HepG2 (cell line): Measurements from ENCODE around the gene IP6K3. TPM values are rescaled to one million over a fixed set of nuclear protein-coding genes. Genes with fewer than 3 reads are reported as not detected.

Experiments
- ATAC-seq: fragments of 200-7000 bp; cut with Tn5 transposase; 3 replicates; pipeline ENCODE4 v1.9.1; 2020; ENCODE audit warnings: mild to moderate bottlenecking, moderate library complexity
- BruUV-seq: library from RNA; stranded (reverse); fragments of 400-500 nt; replicated peaks from 2 replicates; lab custom pipeline; 2021; lab: Mats Ljungman, UMichigan
- CTCF ChIA-PET: fragments of 300-600 bp; formaldehyde crosslinking; extraction: SDS; loops from one replicate; lab custom pipeline; 2021; ENCODE audit warnings: low total read pairs, inconsistent platforms, low intra/inter-chr PET ratio; lab: Yijun Ruan, JAX
- POLR2A ChIA-PET: fragments of 350-600 bp; sonication (Branson Sonifier 250); formaldehyde crosslinking; loops from one replicate; lab custom pipeline; 2020; ENCODE audit warnings: antibody characterized with exemption, inconsistent platforms; lab: Yijun Ruan, JAX
- DNase-seq: peaks from one replicate; pipeline ENCODE4 v3.0.0-alpha.2; 2015; ENCODE audit warnings: low spot score
- FAIRE-seq: peaks from 3 replicates; lab custom pipeline; 2011; peaks lifted over from hg19 to GRCh38; lab: Jason Lieb, UNC
- H2AFZ ChIP-seq: one replicate; pipeline ENCODE4 v1.6.1; 2011; ENCODE audit warnings: low read length, inconsistent platforms
- H3K27ac ChIP-seq: fragments of 300-600 bp; 3 replicates; pipeline ENCODE4 v1.8.0; 2011; ENCODE audit warnings: mixed run types, mild to moderate bottlenecking, mixed read lengths, low read length, inconsistent platforms; ENCODE audit not compliant: insufficient read depth; ENCODE audit errors: extremely low read length
- H3K27me3 ChIP-seq, 2 experiments: fragments of 200-600 bp in 1 of 2; 2 replicates in 1 of 2; 3 replicates in 1 of 2; pipeline versions ENCODE4 v1.6.0 to v1.8.0; 2011; ENCODE audit warnings: low read length in 2 of 2, mild to moderate bottlenecking in 2 of 2, moderate library complexity in 2 of 2, inconsistent platforms in 1 of 2; ENCODE audit not compliant: insufficient read depth in 2 of 2, control insufficient read depth in 1 of 2
- H3K36me3 ChIP-seq, 2 experiments: fragments of 200-600 bp in 1 of 2; replicated peaks in 1 of 2; 2 replicates in 1 of 2; 3 replicates in 1 of 2; pipeline versions ENCODE4 v1.5.1 to v1.8.0; 2011; ENCODE audit warnings: low read length in 2 of 2, inconsistent platforms in 1 of 2; ENCODE audit not compliant: insufficient read depth in 2 of 2, control insufficient read depth in 1 of 2
- H3K4me1 ChIP-seq: 2 replicates; pipeline ENCODE4 v1.5.1; 2012; ENCODE audit warnings: low read length, inconsistent platforms; ENCODE audit not compliant: insufficient read depth
- H3K4me2 ChIP-seq: 2 replicates; pipeline ENCODE4 v1.6.0; 2011; ENCODE audit warnings: low read depth, low read length, inconsistent platforms
- H3K4me3 ChIP-seq, 3 experiments: fragments of 200-600 bp in 1 of 3; sonication (generic), shearing (Covaris generic) in 1 of 3; replicated peaks in 1 of 3; 2 replicates each; pipeline ENCODE4 v1.5.1; 2011 to 2016; ENCODE audit warnings: low read length in 3 of 3, inconsistent platforms in 2 of 3, low read depth in 2 of 3, mild to moderate bottlenecking in 2 of 3, control low read depth in 1 of 3, mixed read lengths in 1 of 3; ENCODE audit not compliant: insufficient read depth in 1 of 3
- H3K79me2 ChIP-seq: one replicate; pipeline ENCODE4 v1.6.1; 2011; ENCODE audit warnings: low read length, inconsistent platforms; ENCODE audit not compliant: insufficient read depth
- H3K9ac ChIP-seq: 2 replicates; pipeline ENCODE4 v1.6.0; 2011; ENCODE audit warnings: mild to moderate bottlenecking, low read depth, low read length, inconsistent platforms; ENCODE audit not compliant: insufficient read depth
- H3K9me3 ChIP-seq: 2 replicates; pipeline ENCODE4 v1.5.1; 2012; ENCODE audit warnings: mild to moderate bottlenecking, low read length
- H4K20me1 ChIP-seq: 2 replicates; pipeline ENCODE4 v1.6.0; 2011; ENCODE audit warnings: inconsistent platforms, mild to moderate bottlenecking, low read length, moderate library complexity; ENCODE audit not compliant: insufficient read depth
- AGO2 ChIP-seq: fragments of 200-400 bp; formaldehyde crosslinking; optimal IDR thresholded peaks from 2 replicates; pipeline ENCODE3; 2017; ENCODE audit warnings: mild to moderate bottlenecking, low read depth, low read length, moderate library complexity
- MAFF ChIP-seq: IDR thresholded peaks from 2 replicates; pipeline ENCODE4 v1.6.1; 2011; ENCODE audit warnings: low read depth, low read length, improper control_type of control experiment
- SALL1 ChIP-seq: sonication (generic); formaldehyde crosslinking; IDR thresholded peaks from 2 replicates; pipeline ENCODE4 v1.8.0; 2022; ENCODE audit warnings: mild to moderate bottlenecking, missing genetic modification reagents
- THAP9 ChIP-seq: sonication (generic); formaldehyde crosslinking; IDR thresholded peaks from 2 replicates; pipeline ENCODE4; 2020; ENCODE audit warnings: missing genetic modification reagents, mild to moderate bottlenecking, borderline replicate concordance
- ZBTB39 ChIP-seq: sonication (generic); formaldehyde crosslinking; IDR thresholded peaks from 2 replicates; pipeline ENCODE4 v1.5.0; 2020; ENCODE audit warnings: missing genetic modification reagents
- ZNF782 ChIP-seq: sonication (generic); formaldehyde crosslinking; IDR thresholded peaks from 2 replicates; pipeline ENCODE4 v1.4.0; 2020; ENCODE audit warnings: missing genetic modification reagents, mild to moderate bottlenecking, borderline replicate concordance
- WGBS: methylation state at CpG from one replicate; pipeline ENCODE4 v1.1.6; 2017; ENCODE audit warnings: low lambda C conversion rate; 5-methylcytosine and 5-hydroxymethylcytosine counted together
- in situ Hi-C: cut with HindIII; loops from 2 replicates; pipeline ENCODE4 v1.10.0; 2017; ENCODE audit warnings: low pct_unique_long_range_greater_than_20kb; ENCODE audit not compliant: extremely low pct_ligation_motif_present
- intact Hi-C: fragments of 100-400 bp; cut with micrococcal nuclease; formaldehyde crosslinking; loops from one replicate; pipeline ENCODE4 v1.10.0; 2022; ENCODE audit not compliant: unreplicated experiment
- polyA plus RNA-seq, 8 experiments: library from polyadenylated mRNA; depleted of rRNA in 3 of 8; stranded (reverse) in 7 of 8; unstranded in 1 of 8; fragments of >200 nt; fragmentation: Illumina TruSeq in 4 of 8; extraction: Trizol in 4 of 8; gene quantifications; 2 replicates each; pipeline versions ENCODE4 v1.2.1 to v1.2.3, GENCODE V29; 2011 to 2016; ENCODE audit warnings: low read depth in 4 of 8, missing spikeins in 1 of 8, mixed read lengths in 1 of 8; ENCODE audit not compliant: insufficient read depth in 1 of 8
- total RNA-seq, 5 experiments: library from RNA; depleted of rRNA; stranded (reverse); fragments of >200 nt; fragmentation: Illumina TruSeq; extraction: Trizol; gene quantifications; 2 replicates each; pipeline ENCODE4 v1.2.3, GENCODE V29; 2016; ENCODE audit warnings: low read depth in 1 of 5

IP6K3 gene
- total and polyA plus RNA-seq, 2 of the 13 experiments (the other 11 are each of a cell fraction or from before 2014, with no cell fraction given): 0.11 to 0.18 TPM

- H3K4me1 ChIP-seq: no peaks in the 10 kb centered on the region
- FAIRE-seq: no peak
- no peaks in the 10 kb centered on the region for H3K79me2 ChIP-seq
- no peak overlapping the region for H3K4me2 ChIP-seq
- H3K4me3 ChIP-seq: no peak overlapping the region
- no peaks in the 10 kb centered on the region for H3K9me3 ChIP-seq
- peaks cover 35 to 84% of the 10 kb centered on the region in 2 experiments for H3K36me3 ChIP-seq
- DNase-seq: no peak
- no peak overlapping the region for H3K9ac ChIP-seq
- WGBS: 95% methylated on average over 15 of the region's 15 CpGs
- H3K27ac ChIP-seq: no peak overlapping the region
- ChIA-PET POLR2A (interaction anchor here (0.6 to 0.8 kb wide), 2 partner anchors 14 to 185 kb away, joined by 4 to 6 read pairs; partner anchors contain the start of gene UQCC2), CTCF (no interaction called here)
- intact Hi-C loops: no loop called here
- H4K20me1 ChIP-seq: no peaks in the 10 kb centered on the region; the same call in 1 of the 2 replicates
- BruUV-seq: no TSS peak
- TF ChIP-seq AGO2 (peak; percentile 29), THAP9 (CRISPR knock-in tag) (no peak), SALL1 (no peak), ZBTB39 (CRISPR knock-in tag) (0 out of 2 replicates have a peak, but pooled peaks have one; percentile 21), MAFF (0 out of 2 replicates have a peak, but pooled peaks have one; percentile 2), ZNF782 (CRISPR knock-in tag) (no peak)
- in situ Hi-C loops: no loop called here
- no peak overlapping the region for H2AFZ ChIP-seq
- no peak for ATAC-seq
- H3K27me3 ChIP-seq: no peaks in the 10 kb centered on the region
These were observed 49.9 kb downstream of the IP6K3 start for GRCh38 chr6:33696548-33697518.
